WTC11 (cell line): Measurements from ENCODE around the gene AASDHPPT. TPM values are rescaled to one million over a fixed set of nuclear protein-coding genes. Genes with fewer than 3 reads are reported as not detected.

Experiments
- ATAC-seq: fragments of 200-7000 bp; cut with Tn5 transposase; 2 replicates; pipeline ENCODE4 v1.10.0; 2021; ENCODE audit warnings: mild to moderate bottlenecking, moderate library complexity
- CTCF ChIA-PET: fragments of 300-600 bp; sonication (Branson Sonifier 250); formaldehyde crosslinking; loops from one replicate; lab custom pipeline; 2021; ENCODE audit warnings: antibody characterized with exemption; lab: Charles Lee
- POLR2A ChIA-PET: fragments of 350-600 bp; sonication (Branson Sonifier 250); formaldehyde crosslinking; loops from one replicate; lab custom pipeline; 2021; ENCODE audit warnings: antibody characterized with exemption; lab: Charles Lee
- DNase-seq: peaks from one replicate; pipeline ENCODE4 v3.0.0; 2021; ENCODE audit warnings: low spot score
- H3K27ac Mint-ChIP-seq: 2 replicates; pipeline ENCODE4 v1.8.0; 2021; ENCODE audit warnings: mixed read lengths
- H3K27me3 Mint-ChIP-seq: 2 replicates; pipeline ENCODE4 v1.8.0; 2021; ENCODE audit warnings: low read depth, mild to moderate bottlenecking, moderate library complexity, mixed read lengths
- H3K36me3 Mint-ChIP-seq: 2 replicates; pipeline ENCODE4 v1.8.0; 2021; ENCODE audit warnings: mixed read lengths
- H3K4me1 Mint-ChIP-seq: 2 replicates; pipeline ENCODE4 v1.8.0; 2022; ENCODE audit warnings: mixed read lengths
- H3K4me3 Mint-ChIP-seq: 2 replicates; pipeline ENCODE4 v1.8.0; 2021; ENCODE audit warnings: mild to moderate bottlenecking, moderate library complexity, mixed read lengths
- H3K9me3 Mint-ChIP-seq: 2 replicates; pipeline ENCODE4 v1.8.0; 2021; ENCODE audit warnings: mixed read lengths
- ESRRA ChIP-seq: sonication (generic); formaldehyde crosslinking; IDR thresholded peaks from 2 replicates; pipeline ENCODE4 v1.8.1; 2022; ENCODE audit warnings: mild to moderate bottlenecking, missing genetic modification reagents, borderline replicate concordance
- NR1H2 ChIP-seq: sonication (generic); formaldehyde crosslinking; IDR thresholded peaks from 2 replicates; pipeline ENCODE4 v1.9.0; 2021; ENCODE audit warnings: mild to moderate bottlenecking, moderate library complexity, missing genetic modification reagents
- NR3C1 ChIP-seq: sonication (generic); formaldehyde crosslinking; conservative IDR thresholded peaks from 2 replicates; pipeline ENCODE4 v1.8.1; 2023; ENCODE audit warnings: low read depth, mild to moderate bottlenecking, missing genetic modification reagents
- PREB ChIP-seq: sonication (generic); formaldehyde crosslinking; IDR thresholded peaks from 2 replicates; pipeline ENCODE4 v1.8.1; 2022; ENCODE audit warnings: mild to moderate bottlenecking, missing genetic modification reagents, moderate library complexity, borderline replicate concordance
- RORB ChIP-seq: fragments of 250-450 bp; sonication (Bioruptor Pico); IDR thresholded peaks from 2 replicates; pipeline ENCODE4 v1.9.0; 2021; ENCODE audit warnings: mild to moderate bottlenecking
- SOX15 ChIP-seq: fragments of 250-450 bp; sonication (Bioruptor Pico); IDR thresholded peaks from 2 replicates; pipeline ENCODE4 v1.9.0; 2021; ENCODE audit warnings: mild to moderate bottlenecking
- TEAD1 ChIP-seq: sonication (generic); formaldehyde crosslinking; IDR thresholded peaks from 2 replicates; pipeline ENCODE4 v1.8.0; 2022; ENCODE audit warnings: mild to moderate bottlenecking, missing genetic modification reagents
- ZBTB21 ChIP-seq: sonication (generic); formaldehyde crosslinking; IDR thresholded peaks from 2 replicates; pipeline ENCODE4 v1.8.1; 2023; ENCODE audit warnings: mild to moderate bottlenecking, missing genetic modification reagents, borderline replicate concordance
- ZNF281 ChIP-seq: sonication (generic); formaldehyde crosslinking; IDR thresholded peaks from 2 replicates; pipeline ENCODE4 v1.8.0; 2023; ENCODE audit warnings: mild to moderate bottlenecking, missing genetic modification reagents
- total RNA-seq: library from RNA; stranded (reverse); gene quantifications from 3 replicates; pipeline ENCODE4 v1.2.3, GENCODE V29; 2021
- TF ChIP-seq, protein P1 (sequence below): fragments of 250-450 bp; sonication (Bioruptor Pico); IDR thresholded peaks from 2 replicates; pipeline ENCODE4 v1.9.0; 2021; ENCODE audit warnings: mild to moderate bottlenecking, borderline replicate concordance
- TF ChIP-seq, protein P2 (sequence below): sonication (generic); formaldehyde crosslinking; IDR thresholded peaks from 2 replicates; pipeline ENCODE4 v1.8.0; 2023; ENCODE audit warnings: missing genetic modification reagents, mild to moderate bottlenecking, borderline replicate concordance
- TF ChIP-seq, protein P3 (sequence below): sonication (generic); formaldehyde crosslinking; IDR thresholded peaks from 2 replicates; pipeline ENCODE4 v1.8.1; 2023; ENCODE audit warnings: mild to moderate bottlenecking, missing genetic modification reagents, moderate library complexity

Gene AASDHPPT
- total RNA-seq, 1 experiment from 2014 or later: 37.0 TPM

DNA sequence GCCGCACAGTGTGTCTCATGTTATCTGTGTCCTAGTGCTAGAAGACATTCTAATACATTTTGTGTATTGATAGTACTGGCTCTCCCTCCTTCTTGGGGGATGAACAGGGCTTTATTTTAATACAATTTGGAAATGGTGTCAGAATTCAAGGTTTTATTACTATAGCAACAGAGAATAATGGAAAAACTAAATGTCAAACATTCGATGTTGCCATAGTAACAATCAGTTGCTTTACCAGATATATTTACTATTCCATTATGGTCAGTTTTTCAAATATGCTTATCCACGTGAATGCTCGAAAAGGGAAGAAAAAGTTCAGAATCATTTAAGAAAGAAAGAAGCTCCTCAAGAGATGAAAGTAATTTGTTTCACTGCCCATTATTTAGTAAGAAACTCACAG, 46.9 kb upstream of the AASDHPPT start (continued):
- no peak for TF ChIP-seq ESRRA
- no peak for TF ChIP-seq RORB (CRISPR knock-in tag)
- no peak for TF ChIP-seq TEAD1
- TF ChIP-seq, protein P1, sequence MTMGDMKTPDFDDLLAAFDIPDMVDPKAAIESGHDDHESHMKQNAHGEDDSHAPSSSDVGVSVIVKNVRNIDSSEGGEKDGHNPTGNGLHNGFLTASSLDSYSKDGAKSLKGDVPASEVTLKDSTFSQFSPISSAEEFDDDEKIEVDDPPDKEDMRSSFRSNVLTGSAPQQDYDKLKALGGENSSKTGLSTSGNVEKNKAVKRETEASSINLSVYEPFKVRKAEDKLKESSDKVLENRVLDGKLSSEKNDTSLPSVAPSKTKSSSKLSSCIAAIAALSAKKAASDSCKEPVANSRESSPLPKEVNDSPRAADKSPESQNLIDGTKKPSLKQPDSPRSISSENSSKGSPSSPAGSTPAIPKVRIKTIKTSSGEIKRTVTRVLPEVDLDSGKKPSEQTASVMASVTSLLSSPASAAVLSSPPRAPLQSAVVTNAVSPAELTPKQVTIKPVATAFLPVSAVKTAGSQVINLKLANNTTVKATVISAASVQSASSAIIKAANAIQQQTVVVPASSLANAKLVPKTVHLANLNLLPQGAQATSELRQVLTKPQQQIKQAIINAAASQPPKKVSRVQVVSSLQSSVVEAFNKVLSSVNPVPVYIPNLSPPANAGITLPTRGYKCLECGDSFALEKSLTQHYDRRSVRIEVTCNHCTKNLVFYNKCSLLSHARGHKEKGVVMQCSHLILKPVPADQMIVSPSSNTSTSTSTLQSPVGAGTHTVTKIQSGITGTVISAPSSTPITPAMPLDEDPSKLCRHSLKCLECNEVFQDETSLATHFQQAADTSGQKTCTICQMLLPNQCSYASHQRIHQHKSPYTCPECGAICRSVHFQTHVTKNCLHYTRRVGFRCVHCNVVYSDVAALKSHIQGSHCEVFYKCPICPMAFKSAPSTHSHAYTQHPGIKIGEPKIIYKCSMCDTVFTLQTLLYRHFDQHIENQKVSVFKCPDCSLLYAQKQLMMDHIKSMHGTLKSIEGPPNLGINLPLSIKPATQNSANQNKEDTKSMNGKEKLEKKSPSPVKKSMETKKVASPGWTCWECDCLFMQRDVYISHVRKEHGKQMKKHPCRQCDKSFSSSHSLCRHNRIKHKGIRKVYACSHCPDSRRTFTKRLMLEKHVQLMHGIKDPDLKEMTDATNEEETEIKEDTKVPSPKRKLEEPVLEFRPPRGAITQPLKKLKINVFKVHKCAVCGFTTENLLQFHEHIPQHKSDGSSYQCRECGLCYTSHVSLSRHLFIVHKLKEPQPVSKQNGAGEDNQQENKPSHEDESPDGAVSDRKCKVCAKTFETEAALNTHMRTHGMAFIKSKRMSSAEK (CRISPR knock-in tag): no peak
- no peak for TF ChIP-seq NR1H2 (CRISPR knock-in tag)
- no peak for TF ChIP-seq ZNF281 (CRISPR knock-in tag)

DNA sequence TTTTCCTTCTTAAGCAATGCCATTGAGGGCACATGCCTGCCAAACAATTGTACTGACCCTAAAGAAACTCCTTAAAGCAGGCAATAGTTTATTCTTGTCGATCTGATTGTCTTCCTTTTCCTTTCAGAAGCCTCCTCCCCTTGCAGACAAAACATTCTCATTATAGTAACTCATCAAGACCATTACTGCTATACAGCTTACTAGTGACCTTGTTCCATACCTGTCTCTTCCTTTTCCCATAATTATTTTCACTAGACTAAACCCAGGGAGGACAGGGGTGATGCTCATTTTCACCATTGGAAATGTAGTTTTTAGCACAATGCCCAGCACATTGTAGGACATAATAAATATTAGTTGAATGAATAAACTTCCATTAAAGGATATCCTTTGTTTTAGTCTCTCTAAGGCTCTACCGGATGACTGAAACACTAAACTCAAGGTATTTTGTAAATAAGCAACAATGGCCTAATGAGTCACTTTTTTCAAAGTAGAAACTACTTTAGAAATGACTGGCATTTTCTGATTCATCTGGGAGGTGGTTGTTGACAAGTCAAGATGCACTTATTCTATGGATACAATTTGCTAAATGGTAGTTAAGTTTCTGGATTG, 46.2 kb upstream of the AASDHPPT start:
- 0 out of 2 replicates have a peak, but pooled peaks cover 4% of the 10 kb centered on the region for H3K36me3 Mint-ChIP-seq
- H3K27ac Mint-ChIP-seq: no peak overlapping the region
- ATAC-seq (no peak), DNase-seq (no peak)
- no peak for TF ChIP-seq NR3C1
- TF ChIP-seq, protein P2, sequence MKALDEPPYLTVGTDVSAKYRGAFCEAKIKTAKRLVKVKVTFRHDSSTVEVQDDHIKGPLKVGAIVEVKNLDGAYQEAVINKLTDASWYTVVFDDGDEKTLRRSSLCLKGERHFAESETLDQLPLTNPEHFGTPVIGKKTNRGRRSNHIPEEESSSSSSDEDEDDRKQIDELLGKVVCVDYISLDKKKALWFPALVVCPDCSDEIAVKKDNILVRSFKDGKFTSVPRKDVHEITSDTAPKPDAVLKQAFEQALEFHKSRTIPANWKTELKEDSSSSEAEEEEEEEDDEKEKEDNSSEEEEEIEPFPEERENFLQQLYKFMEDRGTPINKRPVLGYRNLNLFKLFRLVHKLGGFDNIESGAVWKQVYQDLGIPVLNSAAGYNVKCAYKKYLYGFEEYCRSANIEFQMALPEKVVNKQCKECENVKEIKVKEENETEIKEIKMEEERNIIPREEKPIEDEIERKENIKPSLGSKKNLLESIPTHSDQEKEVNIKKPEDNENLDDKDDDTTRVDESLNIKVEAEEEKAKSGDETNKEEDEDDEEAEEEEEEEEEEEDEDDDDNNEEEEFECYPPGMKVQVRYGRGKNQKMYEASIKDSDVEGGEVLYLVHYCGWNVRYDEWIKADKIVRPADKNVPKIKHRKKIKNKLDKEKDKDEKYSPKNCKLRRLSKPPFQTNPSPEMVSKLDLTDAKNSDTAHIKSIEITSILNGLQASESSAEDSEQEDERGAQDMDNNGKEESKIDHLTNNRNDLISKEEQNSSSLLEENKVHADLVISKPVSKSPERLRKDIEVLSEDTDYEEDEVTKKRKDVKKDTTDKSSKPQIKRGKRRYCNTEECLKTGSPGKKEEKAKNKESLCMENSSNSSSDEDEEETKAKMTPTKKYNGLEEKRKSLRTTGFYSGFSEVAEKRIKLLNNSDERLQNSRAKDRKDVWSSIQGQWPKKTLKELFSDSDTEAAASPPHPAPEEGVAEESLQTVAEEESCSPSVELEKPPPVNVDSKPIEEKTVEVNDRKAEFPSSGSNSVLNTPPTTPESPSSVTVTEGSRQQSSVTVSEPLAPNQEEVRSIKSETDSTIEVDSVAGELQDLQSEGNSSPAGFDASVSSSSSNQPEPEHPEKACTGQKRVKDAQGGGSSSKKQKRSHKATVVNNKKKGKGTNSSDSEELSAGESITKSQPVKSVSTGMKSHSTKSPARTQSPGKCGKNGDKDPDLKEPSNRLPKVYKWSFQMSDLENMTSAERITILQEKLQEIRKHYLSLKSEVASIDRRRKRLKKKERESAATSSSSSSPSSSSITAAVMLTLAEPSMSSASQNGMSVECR (CRISPR knock-in tag): no peak
- no peak for TF ChIP-seq ZBTB21 (CRISPR knock-in tag)
- TF ChIP-seq, protein P3, sequence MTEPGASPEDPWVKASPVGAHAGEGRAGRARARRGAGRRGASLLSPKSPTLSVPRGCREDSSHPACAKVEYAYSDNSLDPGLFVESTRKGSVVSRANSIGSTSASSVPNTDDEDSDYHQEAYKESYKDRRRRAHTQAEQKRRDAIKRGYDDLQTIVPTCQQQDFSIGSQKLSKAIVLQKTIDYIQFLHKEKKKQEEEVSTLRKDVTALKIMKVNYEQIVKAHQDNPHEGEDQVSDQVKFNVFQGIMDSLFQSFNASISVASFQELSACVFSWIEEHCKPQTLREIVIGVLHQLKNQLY (CRISPR knock-in tag): no peak
- no peak for TF ChIP-seq SOX15 (CRISPR knock-in tag)
- no peak for TF ChIP-seq PREB
- no peaks in the 10 kb centered on the region; the same call in 1 of the 2 replicates for H3K27me3 Mint-ChIP-seq
- POLR2A ChIA-PET: no interaction called here
- CTCF ChIA-PET: no interaction called here
- H3K4me1 Mint-ChIP-seq: peaks cover 5% of the 10 kb centered on the region; the same call in 1 of the 2 replicates
- no peak overlapping the region for H3K4me3 Mint-ChIP-seq
- H3K9me3 Mint-ChIP-seq: peaks cover 14% of the 10 kb centered on the region
